Activated CD4-positive, CD25-positive, alpha-beta regulatory T cell treated with anti-CD3 and anti-CD28 coated beads, Interleukin-2, amount 50 U/mL, for 24 hours (primary cell): ENCODE measurements around the gene IGSF3.
"Not testable (repeated sequence)": the region's sequence is repeated elsewhere in the genome, so short reads cannot be mapped to it uniquely, and the experiment has no call there.

Experiments
- ATAC-seq, 2 donors: fragments of 150-1000 bp; cut with Tn5 transposase; one replicate each; pipeline ENCODE4 v1.10.0; 2021; ENCODE audit warnings: mild to moderate bottlenecking in 1 of 2, moderate library complexity in 1 of 2

Gene IGSF3

GRCh38 chr1:116595065-116595840 is 72.3 kb downstream of the IGSF3 start:
- ATAC-seq = not testable (repeated sequence)

- ATAC-seq = not testable (repeated sequence)
Observed at GRCh38 chr1:116593977-116594376, 73.6 kb downstream of the IGSF3 start.

- ATAC-seq = not testable (repeated sequence)
Observed at GRCh38 chr1:116593401-116593800, 74.1 kb downstream of the IGSF3 start.

GRCh38 chr1:116591951-116592605 is 75.5 kb downstream of the IGSF3 start:
- not testable (repeated sequence) for ATAC-seq

GRCh38 chr1:116591006-116591950 is 76.3 kb downstream of the IGSF3 start:
- not testable (repeated sequence) for ATAC-seq

GRCh38 chr1:116590359-116591005 is 77.1 kb downstream of the IGSF3 start:
- not testable (repeated sequence) for ATAC-seq

- ATAC-seq = peak in 1 of 2 donors; percentile 44
Observed at GRCh38 chr1:116589101-116589735, 78.3 kb downstream of the IGSF3 start.

- ATAC-seq = no peak
Observed at GRCh38 chr1:116587501-116588227, 79.9 kb downstream of the IGSF3 start.

GRCh38 chr1:116586741-116587143 is 80.8 kb downstream of the IGSF3 start:
- peak in 1 of 2 donors; percentile 16 for ATAC-seq

GRCh38 chr1:116585886-116586285 is 81.6 kb downstream of the IGSF3 start:
- no peak for ATAC-seq

- no peak for ATAC-seq
Observed at GRCh38 chr1:116581323-116581885, 86.1 kb downstream of the IGSF3 start.

- ATAC-seq = no peak
Observed at GRCh38 chr1:116580446-116581322, 86.8 kb downstream of the IGSF3 start.

GRCh38 chr1:116579259-116579875 is 88.2 kb downstream of the IGSF3 start:
- ATAC-seq = no peak

GRCh38 chr1:116578581-116578980 is 89.0 kb downstream of the IGSF3 start:
- no peak for ATAC-seq

GRCh38 chr1:116577759-116578314 is 89.7 kb downstream of the IGSF3 start:
- no peak for ATAC-seq

GRCh38 chr1:116574581-116575291 is 92.8 kb downstream of the IGSF3 start:
- ATAC-seq = no peak

GRCh38 chr1:116573431-116574095 is 94.0 kb downstream of the IGSF3 start:
- no peak for ATAC-seq
